K562 (cell line): ENCODE data around the gene KLHDC7B. TPM values are rescaled to one million over a fixed set of nuclear protein-coding genes. Genes with fewer than 3 reads are reported as not detected.

Source experiments
- CSDE1 ChIP-seq, 2 experiments: fragments of 450-650 bp; IDR thresholded peaks; 2 replicates each; pipeline ENCODE4 v1.6.1; 2016; ENCODE audit warnings: mild to moderate bottlenecking in 1 of 2
- FOXK1 ChIP-seq: sonication (generic); formaldehyde crosslinking; IDR thresholded peaks from 2 replicates; pipeline ENCODE4 v1.8.0; 2022; ENCODE audit warnings: missing genetic modification reagents, mild to moderate bottlenecking, borderline replicate concordance
- KLF1 ChIP-seq: fragments of 450-650 bp; IDR thresholded peaks from 2 replicates; pipeline ENCODE4 v1.6.1; 2016; ENCODE audit warnings: missing genetic modification characterization, missing compliant biosample characterization
- MECOM ChIP-seq: fragments of 250-450 bp; sonication (Bioruptor Pico); IDR thresholded peaks from 2 replicates; pipeline ENCODE4 v1.8.0; 2022; ENCODE audit warnings: inconsistent platforms
- NCOA1 ChIP-seq: fragments of 450-650 bp; IDR thresholded peaks from 2 replicates; pipeline ENCODE4 v1.6.1; 2016; ENCODE audit warnings: low read depth
- NEUROD1 ChIP-seq: fragments of 150-350 bp; IDR thresholded peaks from 2 replicates; pipeline ENCODE4 v1.6.1; 2014; ENCODE audit warnings: borderline replicate concordance, low read length, low read depth; ENCODE audit not compliant: partially characterized antibody
- POLR2AphosphoS5 ChIP-seq: IDR thresholded peaks from 2 replicates; pipeline ENCODE4 v1.6.1; 2011; ENCODE audit warnings: mild to moderate bottlenecking, low read depth, low read length, moderate library complexity; ENCODE audit not compliant: control insufficient read depth, insufficient read depth
- POLR2G ChIP-seq: fragments of 200-400 bp; formaldehyde crosslinking; IDR thresholded peaks from 2 replicates; pipeline ENCODE4 v1.6.1; 2017; ENCODE audit warnings: low read depth, mild to moderate bottlenecking, antibody characterized with exemption, low read length, moderate library complexity
- PREB ChIP-seq: sonication (generic); formaldehyde crosslinking; IDR thresholded peaks from 2 replicates; pipeline ENCODE4 v1.8.1; 2023; ENCODE audit warnings: mild to moderate bottlenecking, missing genetic modification reagents
- STAT5B ChIP-seq: fragments of 250-450 bp; sonication (Bioruptor Pico); IDR thresholded peaks from 2 replicates; pipeline ENCODE4 v1.8.0; 2021; ENCODE audit warnings: mild to moderate bottlenecking, inconsistent platforms
- TAF1 ChIP-seq: IDR thresholded peaks from 2 replicates; pipeline ENCODE4 v1.6.1; 2011; ENCODE audit warnings: mild to moderate bottlenecking, low read length, moderate library complexity; ENCODE audit not compliant: insufficient read depth, control insufficient read depth, severe bottlenecking; ENCODE audit errors: extremely low read depth
- TAF15 ChIP-seq: fragments of 200-400 bp; formaldehyde crosslinking; IDR thresholded peaks from 2 replicates; pipeline ENCODE4 v1.6.1; 2017; ENCODE audit warnings: mild to moderate bottlenecking, low read depth, low read length, moderate library complexity
- TBL1XR1 ChIP-seq, 2 experiments: IDR thresholded peaks; 2 replicates each; pipeline ENCODE4 v1.6.1; 2012; ENCODE audit warnings: improper control_type of control experiment in 2 of 2, low read length in 2 of 2, mild to moderate bottlenecking in 1 of 2
- ZNF766 ChIP-seq: fragments of 200-800 bp; sonication (Bioruptor generic); conservative IDR thresholded peaks from 2 replicates; pipeline ENCODE4 v1.6.1; 2016; ENCODE audit warnings: missing genetic modification characterization, missing compliant biosample characterization
- polyA plus RNA-seq, 8 experiments: library from polyadenylated mRNA; depleted of rRNA in 4 of 8; stranded (reverse) in 5 of 8; unstranded in 3 of 8; fragments of >200 nt; fragmentation: Nextera tagmentation in 2 of 8; fragmentation: Illumina TruSeq in 1 of 8; extraction: Ambion mirVana in 2 of 8; extraction: Trizol in 1 of 8; gene quantifications; 2 replicates each; pipeline versions ENCODE4 v1.2.1 to v1.2.3, GENCODE V29; 2011 to 2014; ENCODE audit warnings: inconsistent platforms in 1 of 8, missing spikeins in 1 of 8
- total RNA-seq, 7 experiments: library from RNA; depleted of rRNA in 6 of 7; stranded (reverse); fragments of >200 nt in 6 of 7; fragmentation: Illumina TruSeq in 2 of 7; extraction: Trizol in 2 of 7; gene quantifications; 2 replicates each; pipeline versions ENCODE4 v1.2.1 to v1.2.3, GENCODE V29; 2011 to 2021; ENCODE audit warnings: low replicate concordance in 1 of 7
- TF ChIP-seq, protein P1 (sequence below): IDR thresholded peaks from 2 replicates; pipeline ENCODE4 v1.6.1; 2014; ENCODE audit warnings: antibody characterized with exemption
- TF ChIP-seq, protein P2 (sequence below), 2 experiments: IDR thresholded peaks in 1 of 2; conservative IDR thresholded peaks in 1 of 2; 2 replicates each; pipeline ENCODE4 v1.6.1; 2016; ENCODE audit warnings: low read depth in 2 of 2, mild to moderate bottlenecking in 1 of 2, missing compliant biosample characterization in 1 of 2, missing genetic modification characterization in 1 of 2, moderate library complexity in 1 of 2
- TF ChIP-seq, protein P3 (sequence below): sonication (generic); formaldehyde crosslinking; IDR thresholded peaks from 2 replicates; pipeline ENCODE4 v1.4.0; 2020; ENCODE audit warnings: mild to moderate bottlenecking, missing genetic modification reagents

Gene KLHDC7B
- total and polyA plus RNA-seq, 9 of the 15 experiments (the other 6 are each of a cell fraction or from before 2014, with no cell fraction given) = 0.04 to 0.22 (median 0.05) TPM; not detected in 4

GRCh38 chr22:50507991-50508884 is 37.5 kb upstream of the KLHDC7B start, which contains the start of gene NCAPH2 (continued):
- TF ChIP-seq PREB (no peak), MECOM (CRISPR knock-in tag) (no peak), STAT5B (no peak), ZNF766 (no peak), NCOA1 (no peak), POLR2AphosphoS5 (peak; percentile 74; the same call in 1 of the 2 replicates), TBL1XR1 (IDR thresholded peaks at IDR 0.05; ENCODE audit: low read length in 2 of 2) (peak in 1 of 2 experiments; percentile 67; a peak in 1 of 4 replicates), NEUROD1 (peak; percentile 46), TAF15 (no peak), CSDE1 (IDR thresholded peaks at IDR 0.05) (peak in 1 of 2 experiments; percentile 76; a peak in 2 of 4 replicates), POLR2G (peak; percentile 91), KLF1 (no peak), FOXK1 (CRISPR knock-in tag) (no peak), TAF1 (peak; percentile 90)
- TF ChIP-seq, protein P1, sequence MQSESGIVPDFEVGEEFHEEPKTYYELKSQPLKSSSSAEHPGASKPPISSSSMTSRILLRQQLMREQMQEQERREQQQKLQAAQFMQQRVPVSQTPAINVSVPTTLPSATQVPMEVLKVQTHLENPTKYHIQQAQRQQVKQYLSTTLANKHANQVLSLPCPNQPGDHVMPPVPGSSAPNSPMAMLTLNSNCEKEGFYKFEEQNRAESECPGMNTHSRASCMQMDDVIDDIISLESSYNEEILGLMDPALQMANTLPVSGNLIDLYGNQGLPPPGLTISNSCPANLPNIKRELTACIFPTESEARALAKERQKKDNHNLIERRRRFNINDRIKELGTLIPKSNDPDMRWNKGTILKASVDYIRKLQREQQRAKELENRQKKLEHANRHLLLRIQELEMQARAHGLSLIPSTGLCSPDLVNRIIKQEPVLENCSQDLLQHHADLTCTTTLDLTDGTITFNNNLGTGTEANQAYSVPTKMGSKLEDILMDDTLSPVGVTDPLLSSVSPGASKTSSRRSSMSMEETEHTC = no peak
- TF ChIP-seq, protein P2, sequence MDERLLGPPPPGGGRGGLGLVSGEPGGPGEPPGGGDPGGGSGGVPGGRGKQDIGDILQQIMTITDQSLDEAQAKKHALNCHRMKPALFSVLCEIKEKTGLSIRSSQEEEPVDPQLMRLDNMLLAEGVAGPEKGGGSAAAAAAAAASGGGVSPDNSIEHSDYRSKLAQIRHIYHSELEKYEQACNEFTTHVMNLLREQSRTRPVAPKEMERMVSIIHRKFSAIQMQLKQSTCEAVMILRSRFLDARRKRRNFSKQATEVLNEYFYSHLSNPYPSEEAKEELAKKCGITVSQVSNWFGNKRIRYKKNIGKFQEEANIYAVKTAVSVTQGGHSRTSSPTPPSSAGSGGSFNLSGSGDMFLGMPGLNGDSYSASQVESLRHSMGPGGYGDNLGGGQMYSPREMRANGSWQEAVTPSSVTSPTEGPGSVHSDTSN (CRISPR knock-in tag; IDR thresholded peaks at IDR 0.05; ENCODE audit: low read depth) = no peak
- TF ChIP-seq, protein P2 (tag; conservative IDR thresholded peaks at IDR 0.05; ENCODE audit: low read depth) = peak; percentile 60
- TF ChIP-seq, protein P3, sequence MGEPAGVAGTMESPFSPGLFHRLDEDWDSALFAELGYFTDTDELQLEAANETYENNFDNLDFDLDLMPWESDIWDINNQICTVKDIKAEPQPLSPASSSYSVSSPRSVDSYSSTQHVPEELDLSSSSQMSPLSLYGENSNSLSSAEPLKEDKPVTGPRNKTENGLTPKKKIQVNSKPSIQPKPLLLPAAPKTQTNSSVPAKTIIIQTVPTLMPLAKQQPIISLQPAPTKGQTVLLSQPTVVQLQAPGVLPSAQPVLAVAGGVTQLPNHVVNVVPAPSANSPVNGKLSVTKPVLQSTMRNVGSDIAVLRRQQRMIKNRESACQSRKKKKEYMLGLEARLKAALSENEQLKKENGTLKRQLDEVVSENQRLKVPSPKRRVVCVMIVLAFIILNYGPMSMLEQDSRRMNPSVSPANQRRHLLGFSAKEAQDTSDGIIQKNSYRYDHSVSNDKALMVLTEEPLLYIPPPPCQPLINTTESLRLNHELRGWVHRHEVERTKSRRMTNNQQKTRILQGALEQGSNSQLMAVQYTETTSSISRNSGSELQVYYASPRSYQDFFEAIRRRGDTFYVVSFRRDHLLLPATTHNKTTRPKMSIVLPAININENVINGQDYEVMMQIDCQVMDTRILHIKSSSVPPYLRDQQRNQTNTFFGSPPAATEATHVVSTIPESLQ (CRISPR knock-in tag) = no peak
